ENCODE data around the gene CD80. TPM values are rescaled to one million over a fixed set of nuclear protein-coding genes. Genes with fewer than 3 reads are reported as not detected.
A peak's percentile ranks its signal among the peaks of the same experiment; 100 is the strongest.

The CD80 gene
- polyA plus RNA-seq, 1 donor (not counting 4 experiments of a cell fraction or from before 2014, with no cell fraction given), result not detected

DNA sequence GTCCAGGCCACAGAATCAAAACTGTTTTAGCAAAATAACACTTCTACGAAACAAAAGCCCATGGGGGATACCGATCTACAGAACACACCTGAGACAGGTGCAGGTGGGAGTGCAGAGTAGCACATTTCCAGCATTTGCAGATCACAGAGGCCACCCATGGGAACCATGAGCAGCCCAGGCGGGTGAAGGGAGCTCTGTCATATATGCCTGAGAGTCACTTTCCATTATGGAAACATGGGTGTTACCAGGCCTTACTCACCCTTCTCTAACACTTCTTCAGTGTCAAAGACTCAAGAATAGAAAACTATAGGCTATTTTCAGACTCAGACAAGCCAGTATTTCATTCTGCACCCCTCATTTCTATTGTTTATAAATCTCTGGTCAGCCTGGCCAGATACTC, 41.7 kb upstream of the CD80 start:
- H3K4me1 ChIP-seq (ENCODE audit: control insufficient read depth, extremely low read depth, insufficient read depth, low read length), result no peaks in the 10 kb centered on the region
- H3K4me2 ChIP-seq (ENCODE audit: control insufficient read depth, extremely low read depth, insufficient read depth, low read depth, low read length), result no peak overlapping the region
- TF ChIP-seq, protein P1, sequence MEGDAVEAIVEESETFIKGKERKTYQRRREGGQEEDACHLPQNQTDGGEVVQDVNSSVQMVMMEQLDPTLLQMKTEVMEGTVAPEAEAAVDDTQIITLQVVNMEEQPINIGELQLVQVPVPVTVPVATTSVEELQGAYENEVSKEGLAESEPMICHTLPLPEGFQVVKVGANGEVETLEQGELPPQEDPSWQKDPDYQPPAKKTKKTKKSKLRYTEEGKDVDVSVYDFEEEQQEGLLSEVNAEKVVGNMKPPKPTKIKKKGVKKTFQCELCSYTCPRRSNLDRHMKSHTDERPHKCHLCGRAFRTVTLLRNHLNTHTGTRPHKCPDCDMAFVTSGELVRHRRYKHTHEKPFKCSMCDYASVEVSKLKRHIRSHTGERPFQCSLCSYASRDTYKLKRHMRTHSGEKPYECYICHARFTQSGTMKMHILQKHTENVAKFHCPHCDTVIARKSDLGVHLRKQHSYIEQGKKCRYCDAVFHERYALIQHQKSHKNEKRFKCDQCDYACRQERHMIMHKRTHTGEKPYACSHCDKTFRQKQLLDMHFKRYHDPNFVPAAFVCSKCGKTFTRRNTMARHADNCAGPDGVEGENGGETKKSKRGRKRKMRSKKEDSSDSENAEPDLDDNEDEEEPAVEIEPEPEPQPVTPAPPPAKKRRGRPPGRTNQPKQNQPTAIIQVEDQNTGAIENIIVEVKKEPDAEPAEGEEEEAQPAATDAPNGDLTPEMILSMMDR (optimal IDR thresholded peaks at IDR 0.05 in 1 of 3, IDR thresholded peaks at IDR 0.05 in 1 of 3, conservative IDR thresholded peaks at IDR 0.05 in 1 of 3; ENCODE audit: extremely low read depth in 1 of 3, insufficient read depth in 2 of 3, low read length in 3 of 3), result no peak
- TF ChIP-seq EZH2 (IDR thresholded peaks at IDR 0.05; ENCODE audit: low read length), result no peak
- H3K9me3 ChIP-seq (ENCODE audit: control insufficient read depth, low read depth, low read length), result no peaks in the 10 kb centered on the region
- H3K27ac ChIP-seq (ENCODE audit: control insufficient read depth, insufficient read depth, low read length), result no peak overlapping the region
- H3K27me3 ChIP-seq (ENCODE audit: control insufficient read depth, extremely low read depth, insufficient read depth, low read length), result peaks cover 2% of the 10 kb centered on the region
- no peaks in the 10 kb centered on the region for H4K20me1 ChIP-seq (ENCODE audit: control insufficient read depth, extremely low read depth, insufficient read depth, low read length)
- no peaks in the 10 kb centered on the region for H3K36me3 ChIP-seq (ENCODE audit: control insufficient read depth in 2 of 2, extremely low read depth in 1 of 2, insufficient read depth in 2 of 2, low read length in 2 of 2)
- FAIRE-seq, result no peak
- no peak overlapping the region for H3K9ac ChIP-seq (ENCODE audit: control insufficient read depth, extremely low read depth, insufficient read depth, low read length)
- dilution Hi-C loops (cut with MboI; ENCODE audit: extremely low pct_ligation_motif_present, low sequenced_read_pairs), result no loop called here
- H3K79me2 ChIP-seq (ENCODE audit: control insufficient read depth, insufficient read depth, low read length), result no peaks in the 10 kb centered on the region
- no peaks in the 10 kb centered on the region for H3K9me1 ChIP-seq (ENCODE audit: control insufficient read depth, extremely low read depth, insufficient read depth, low read length)
- no peak for DNase-seq (ENCODE audit: low read depth, low spot score)
- H3K4me3 ChIP-seq (ENCODE audit: control insufficient read depth in 2 of 3, extremely low read depth in 1 of 3, insufficient read depth in 2 of 3, low read depth in 1 of 3, low read length in 3 of 3), result no peak overlapping the region
- no peak overlapping the region for H2AFZ ChIP-seq (ENCODE audit: control insufficient read depth, low read length)

DNA sequence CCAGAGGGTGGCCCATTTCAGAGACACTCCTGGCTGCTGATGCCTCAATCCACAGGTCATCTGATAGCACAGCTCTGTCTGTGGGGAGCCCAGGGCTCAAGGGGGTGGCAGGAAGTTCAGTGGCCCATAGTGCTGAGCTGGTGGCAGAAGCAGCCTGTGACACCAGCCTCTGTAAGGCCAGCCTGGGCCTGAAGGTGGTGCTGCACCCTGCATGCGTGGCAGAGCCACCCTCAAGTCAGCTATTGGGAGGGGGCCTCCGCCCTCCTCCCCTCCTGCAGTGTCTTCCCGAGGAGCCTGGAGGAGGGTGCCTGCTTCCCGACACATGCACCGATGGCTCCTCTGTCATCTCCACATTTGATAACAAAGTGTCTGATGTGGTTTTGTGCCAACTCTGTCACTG, 41.3 kb upstream of the CD80 start:
- H3K9me3 ChIP-seq (ENCODE audit: control insufficient read depth, low read depth, low read length), result no peaks in the 10 kb centered on the region
- dilution Hi-C loops (cut with MboI; ENCODE audit: extremely low pct_ligation_motif_present, low sequenced_read_pairs), result no loop called here
- H3K27ac ChIP-seq (ENCODE audit: control insufficient read depth, insufficient read depth, low read length), result no peak overlapping the region
- H3K4me1 ChIP-seq (ENCODE audit: control insufficient read depth, extremely low read depth, insufficient read depth, low read length), result no peaks in the 10 kb centered on the region
- TF ChIP-seq, protein P1 (optimal IDR thresholded peaks at IDR 0.05 in 1 of 3, IDR thresholded peaks at IDR 0.05 in 1 of 3, conservative IDR thresholded peaks at IDR 0.05 in 1 of 3; ENCODE audit: extremely low read depth in 1 of 3, insufficient read depth in 2 of 3, low read length in 3 of 3), result peak in 2 of 3 experiments; percentile 40 to 55
- no peak for TF ChIP-seq EZH2 (IDR thresholded peaks at IDR 0.05; ENCODE audit: low read length)
- H4K20me1 ChIP-seq (ENCODE audit: control insufficient read depth, extremely low read depth, insufficient read depth, low read length), result no peaks in the 10 kb centered on the region
- no peaks in the 10 kb centered on the region for H3K79me2 ChIP-seq (ENCODE audit: control insufficient read depth, insufficient read depth, low read length)
- H3K9me1 ChIP-seq (ENCODE audit: control insufficient read depth, extremely low read depth, insufficient read depth, low read length), result no peaks in the 10 kb centered on the region
- no peak overlapping the region for H3K9ac ChIP-seq (ENCODE audit: control insufficient read depth, extremely low read depth, insufficient read depth, low read length)
- no peak overlapping the region for H3K4me3 ChIP-seq (ENCODE audit: control insufficient read depth in 2 of 3, extremely low read depth in 1 of 3, insufficient read depth in 2 of 3, low read depth in 1 of 3, low read length in 3 of 3)
- H3K27me3 ChIP-seq (ENCODE audit: control insufficient read depth, extremely low read depth, insufficient read depth, low read length), result peaks cover under 1% of the 10 kb centered on the region
- H2AFZ ChIP-seq (ENCODE audit: control insufficient read depth, low read length), result no peak overlapping the region
- no peak for FAIRE-seq
- no peaks in the 10 kb centered on the region for H3K36me3 ChIP-seq (ENCODE audit: control insufficient read depth in 2 of 2, extremely low read depth in 1 of 2, insufficient read depth in 2 of 2, low read length in 2 of 2)
- no peak for DNase-seq (ENCODE audit: low read depth, low spot score)
- no peak overlapping the region for H3K4me2 ChIP-seq (ENCODE audit: control insufficient read depth, extremely low read depth, insufficient read depth, low read depth, low read length)
